B cell (primary cell): ENCODE measurements around the gene AGBL4. TPM values are rescaled to one million over a fixed set of nuclear protein-coding genes. Genes with fewer than 3 reads are reported as not detected.

ENCODE experiments used
- ATAC-seq: fragments of 200-7000 bp; cut with Tn5 transposase; one replicate; pipeline ENCODE4 v1.10.0; 2021; ENCODE audit warnings: low read depth, mild to moderate bottlenecking, moderate number of reproducible peaks, moderate library complexity
- CTCF ChIA-PET: fragments of 350-600 bp; sonication (Branson Sonifier 250); formaldehyde crosslinking; loops from one replicate; lab custom pipeline; 2021; ENCODE audit warnings: antibody characterized with exemption, inconsistent platforms; lab: Charles Lee
- POLR2A ChIA-PET: fragments of 350-600 bp; sonication (Branson Sonifier 250); formaldehyde crosslinking; loops from one replicate; lab custom pipeline; 2021; ENCODE audit warnings: antibody characterized with exemption; lab: Charles Lee
- DNase-seq: peaks from one replicate; pipeline ENCODE4 v3.0.0; 2013
- H2AFZ ChIP-seq: 2 replicates; pipeline ENCODE4 v1.6.1; 2012; ENCODE audit warnings: mild to moderate bottlenecking, low read depth, low read length; ENCODE audit not compliant: insufficient read depth, poor library complexity, severe bottlenecking
- H3K27ac ChIP-seq, 2 donors: 1 replicate in 1 of 2; 2 replicates in 1 of 2; pipeline ENCODE4 v1.5.1; 2012 to 2013; ENCODE audit warnings: low read length in 2 of 2, mild to moderate bottlenecking in 2 of 2, moderate library complexity in 1 of 2
- H3K27me3 ChIP-seq, 4 experiments: fragments of 200-600 bp in 1 of 4; sonication (generic) in 1 of 4; replicated peaks in 1 of 4; 1 replicate in 2 of 4; 2 replicates in 2 of 4; pipeline versions ENCODE4 v1.6.1 to v1.7.0; 2013 to 2016; ENCODE audit warnings: low read length in 3 of 4, mild to moderate bottlenecking in 2 of 4, mixed read lengths in 1 of 4, moderate library complexity in 1 of 4; ENCODE audit not compliant: insufficient read depth in 4 of 4, control insufficient read depth in 3 of 4; ENCODE audit errors: control extremely low read depth in 1 of 4
- H3K36me3 ChIP-seq, 2 experiments: replicated peaks in 1 of 2; 1 replicate in 1 of 2; 2 replicates in 1 of 2; pipeline versions ENCODE4 v1.6.1 to v1.7.1; 2013; ENCODE audit warnings: low read length in 1 of 2; ENCODE audit not compliant: insufficient read depth in 2 of 2, control insufficient read depth in 1 of 2; ENCODE audit errors: control extremely low read depth in 1 of 2, extremely low read depth in 1 of 2
- H3K4me1 ChIP-seq, 2 donors: fragments of 200-600 bp in 1 of 2; sonication (generic) in 1 of 2; 1 replicate in 1 of 2; 2 replicates in 1 of 2; pipeline versions ENCODE4 v1.5.1 to v1.6.1; 2013 to 2017; ENCODE audit warnings: low read length in 2 of 2; ENCODE audit not compliant: control insufficient read depth in 2 of 2, insufficient read depth in 2 of 2
- H3K4me2 ChIP-seq: replicated peaks from 2 replicates; pipeline ENCODE3; 2012; ENCODE audit warnings: mild to moderate bottlenecking, low read depth, low read length; ENCODE audit not compliant: poor library complexity, severe bottlenecking
- H3K4me3 ChIP-seq, 5 experiments: fragments of 200-600 bp in 1 of 5; sonication (generic) in 1 of 5; 1 replicate in 3 of 5; 2 replicates in 2 of 5; pipeline versions ENCODE4 v1.5.1 to v1.7.0; 2011 to 2016; ENCODE audit warnings: low read length in 4 of 5, mild to moderate bottlenecking in 4 of 5, low read depth in 2 of 5, control low read depth in 1 of 5, moderate library complexity in 1 of 5; ENCODE audit not compliant: insufficient read depth in 1 of 5; ENCODE audit errors: control extremely low read depth in 1 of 5, extremely low read depth in 1 of 5
- H3K79me2 ChIP-seq: fragments of 200-600 bp; sonication (generic); one replicate; pipeline ENCODE4 v1.6.0; 2016; ENCODE audit warnings: low read length; ENCODE audit not compliant: control insufficient read depth, insufficient read depth
- H3K9ac ChIP-seq: fragments of 200-600 bp; sonication (generic); 2 replicates; pipeline ENCODE4 v1.6.1; 2017; ENCODE audit warnings: mild to moderate bottlenecking, low read length, moderate library complexity
- H3K9me3 ChIP-seq, 3 donors: one replicate each; pipeline versions ENCODE4 v1.6.1 to v1.7.1; 2013; ENCODE audit warnings: low read length in 2 of 3; ENCODE audit not compliant: control insufficient read depth in 2 of 3, insufficient read depth in 1 of 3; ENCODE audit errors: control extremely low read depth in 1 of 3
- H4K20me1 ChIP-seq: 2 replicates; pipeline ENCODE4 v1.6.0; 2012; ENCODE audit warnings: mild to moderate bottlenecking, low read length; ENCODE audit not compliant: insufficient read depth, control insufficient read depth, poor library complexity, severe bottlenecking
- H3K27ac Mint-ChIP-seq: one replicate; pipeline ENCODE4 v1.8.0; 2021; ENCODE audit warnings: mixed read lengths
- H3K27me3 Mint-ChIP-seq: one replicate; pipeline ENCODE4 v1.8.0; 2021; ENCODE audit warnings: mixed read lengths
- H3K4me1 Mint-ChIP-seq: one replicate; pipeline ENCODE4 v1.8.0; 2021; ENCODE audit warnings: mixed read lengths
- H3K4me3 Mint-ChIP-seq: one replicate; pipeline ENCODE4 v1.8.0; 2021; ENCODE audit warnings: mixed read lengths
- H3K9me3 Mint-ChIP-seq: one replicate; pipeline ENCODE4 v1.8.0; 2022; ENCODE audit warnings: mixed read lengths; ENCODE audit not compliant: insufficient read depth
- EZH2 ChIP-seq: IDR thresholded peaks from 2 replicates; pipeline ENCODE4 v1.6.1; 2012; ENCODE audit warnings: borderline replicate concordance, low read depth, mild to moderate bottlenecking, moderate library complexity, low read length; ENCODE audit not compliant: insufficient read depth, poor library complexity, severe bottlenecking
- WGBS: methylation state at CpG from one replicate; pipeline ENCODE4 v1.1.5; 2013; ENCODE audit warnings: missing lambda C conversion rate; ENCODE audit not compliant: insufficient coverage; 5-methylcytosine and 5-hydroxymethylcytosine counted together
- intact Hi-C: fragments of 100-400 bp; cut with micrococcal nuclease; formaldehyde crosslinking; loops from one replicate; pipeline ENCODE4 v1.10.0; 2022
- polyA plus RNA-seq: library from polyadenylated mRNA; depleted of rRNA; stranded (reverse); fragments of >200 nt; gene quantifications from 2 replicates; pipeline ENCODE4 v1.2.3, GENCODE V29; 2012
- total RNA-seq, 2 donors: library from RNA; stranded (reverse); fragments of 120-200 nt in 1 of 2; gene quantifications; 1 replicate in 1 of 2; 2 replicates in 1 of 2; pipeline versions ENCODE4 v1.2.3 to v1.2.4, GENCODE V29; 2013 to 2022
- TF ChIP-seq, protein P1 (sequence below): fragments of 200-600 bp; IDR thresholded peaks from one replicate; pipeline ENCODE4 v1.8.0; 2022; ENCODE audit warnings: antibody characterized with exemption, mild to moderate bottlenecking

AGBL4 gene
- total and polyA plus RNA-seq, 2 donors (not counting 1 experiment from before 2014, with no cell fraction given), result 0.07 to 0.12 TPM

DNA sequence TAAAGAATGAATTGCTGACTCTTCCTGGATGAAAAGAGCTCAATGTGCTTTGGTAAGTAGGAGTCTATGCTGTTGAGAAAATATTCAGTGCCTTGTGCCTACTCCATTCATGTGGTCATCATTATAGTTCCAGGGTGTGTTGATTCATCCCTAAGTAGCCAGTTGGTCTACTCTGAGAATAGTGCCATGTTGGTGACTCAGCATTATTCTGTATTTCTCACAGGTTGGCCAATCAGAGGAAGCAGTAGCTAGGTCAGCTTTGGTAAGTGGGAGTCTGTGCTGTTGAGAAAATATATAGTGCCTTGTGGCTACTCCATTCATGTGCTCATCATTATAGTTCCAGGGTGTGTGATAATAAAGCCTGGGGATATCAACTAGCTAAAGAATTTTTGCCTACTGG lies 397.3 kb downstream of the AGBL4 start:
- Mint-ChIP-seq H3K4me3 (no peak overlapping the region), H3K9me3 (peaks cover 2% of the 10 kb centered on the region), H3K27me3 (no peaks in the 10 kb centered on the region), H3K27ac (no peak overlapping the region), H3K4me1 (no peaks in the 10 kb centered on the region)
- no peak overlapping the region for H2AFZ ChIP-seq
- POLR2A ChIA-PET, result no interaction called here
- H3K36me3 ChIP-seq, result no peaks in the 10 kb centered on the region
- no peaks in the 10 kb centered on the region for H3K27me3 ChIP-seq
- no peak overlapping the region for H3K4me2 ChIP-seq
- H3K27ac ChIP-seq, result no peak overlapping the region
- intact Hi-C loops, result no loop called here
- no peaks in the 10 kb centered on the region for H3K4me1 ChIP-seq
- CTCF ChIA-PET, result no interaction called here
- no peak overlapping the region for H3K9ac ChIP-seq
- no peak overlapping the region for H3K4me3 ChIP-seq
- DNase-seq, result no peak
- no peaks in the 10 kb centered on the region for H3K9me3 ChIP-seq
- no peaks in the 10 kb centered on the region for H3K79me2 ChIP-seq
- no peaks in the 10 kb centered on the region for H4K20me1 ChIP-seq
- TF ChIP-seq EZH2, result no peak
- TF ChIP-seq, protein P1, sequence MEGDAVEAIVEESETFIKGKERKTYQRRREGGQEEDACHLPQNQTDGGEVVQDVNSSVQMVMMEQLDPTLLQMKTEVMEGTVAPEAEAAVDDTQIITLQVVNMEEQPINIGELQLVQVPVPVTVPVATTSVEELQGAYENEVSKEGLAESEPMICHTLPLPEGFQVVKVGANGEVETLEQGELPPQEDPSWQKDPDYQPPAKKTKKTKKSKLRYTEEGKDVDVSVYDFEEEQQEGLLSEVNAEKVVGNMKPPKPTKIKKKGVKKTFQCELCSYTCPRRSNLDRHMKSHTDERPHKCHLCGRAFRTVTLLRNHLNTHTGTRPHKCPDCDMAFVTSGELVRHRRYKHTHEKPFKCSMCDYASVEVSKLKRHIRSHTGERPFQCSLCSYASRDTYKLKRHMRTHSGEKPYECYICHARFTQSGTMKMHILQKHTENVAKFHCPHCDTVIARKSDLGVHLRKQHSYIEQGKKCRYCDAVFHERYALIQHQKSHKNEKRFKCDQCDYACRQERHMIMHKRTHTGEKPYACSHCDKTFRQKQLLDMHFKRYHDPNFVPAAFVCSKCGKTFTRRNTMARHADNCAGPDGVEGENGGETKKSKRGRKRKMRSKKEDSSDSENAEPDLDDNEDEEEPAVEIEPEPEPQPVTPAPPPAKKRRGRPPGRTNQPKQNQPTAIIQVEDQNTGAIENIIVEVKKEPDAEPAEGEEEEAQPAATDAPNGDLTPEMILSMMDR, result no peak
- no peak for ATAC-seq

- Histone ChIP-seq H3K4me3 (no peak overlapping the region), H3K4me1 (no peaks in the 10 kb centered on the region), H2AFZ (no peak overlapping the region), H3K9ac (no peak overlapping the region), H3K79me2 (no peaks in the 10 kb centered on the region), H3K27ac (no peak overlapping the region), H3K4me2 (no peak overlapping the region), H3K36me3 (no peaks in the 10 kb centered on the region), H4K20me1 (no peaks in the 10 kb centered on the region), H3K27me3 (no peaks in the 10 kb centered on the region), H3K9me3 (no peaks in the 10 kb centered on the region)
- no peak overlapping the region for H3K4me3 Mint-ChIP-seq
- TF ChIP-seq, protein P1, result no peak
- TF ChIP-seq EZH2, result no peak
- H3K4me1 Mint-ChIP-seq, result no peaks in the 10 kb centered on the region
- DNase-seq, result no peak
- WGBS, result no CpG with 5 or more reads among the region's 3 CpGs
- H3K27ac Mint-ChIP-seq, result no peak overlapping the region
- peaks cover 5% of the 10 kb centered on the region for H3K9me3 Mint-ChIP-seq
- intact Hi-C loops, result no loop called here
- no peaks in the 10 kb centered on the region for H3K27me3 Mint-ChIP-seq
- ChIA-PET POLR2A (no interaction called here), CTCF (no interaction called here)
- ATAC-seq, result no peak
Observed at GRCh38 chr1:49622877-49623276, 400.9 kb downstream of the AGBL4 start.
